ENCODE data around the gene ELL2. TPM values are rescaled to one million over a fixed set of nuclear protein-coding genes. Genes with fewer than 3 reads are reported as not detected.

The ELL2 gene
- total RNA-seq, 1 donor from 2014 or later: 76.3 TPM

DNA sequence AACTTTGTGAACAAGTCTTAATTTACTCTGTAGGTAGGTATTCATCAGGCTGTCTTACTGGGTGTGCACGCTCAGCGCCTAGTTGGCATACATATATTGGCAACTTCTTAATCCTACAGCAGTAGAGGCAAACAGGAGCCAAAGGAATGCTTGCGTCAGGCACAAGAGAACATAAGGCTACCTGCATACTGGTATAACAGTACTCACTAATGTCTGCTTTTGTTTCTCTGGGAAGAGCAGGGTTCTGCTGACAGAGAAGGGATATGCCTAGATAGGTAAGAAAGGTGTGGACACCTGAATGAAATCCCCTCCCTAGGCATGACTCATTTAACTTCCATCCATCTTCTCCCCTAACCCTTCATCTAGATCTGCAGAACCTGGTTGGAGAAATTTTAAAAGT lies 40.1 kb downstream of the ELL2 start:
- H3K27me3 ChIP-seq (ENCODE audit: control insufficient read depth, insufficient read depth, low read length): no peaks in the 10 kb centered on the region
- no peak for FAIRE-seq
- peaks cover 18% of the 10 kb centered on the region for H3K36me3 ChIP-seq (ENCODE audit: control insufficient read depth, insufficient read depth, low read length)
- H3K4me3 ChIP-seq (ENCODE audit: low read depth, low read length): no peak overlapping the region
- TF ChIP-seq, protein P1, sequence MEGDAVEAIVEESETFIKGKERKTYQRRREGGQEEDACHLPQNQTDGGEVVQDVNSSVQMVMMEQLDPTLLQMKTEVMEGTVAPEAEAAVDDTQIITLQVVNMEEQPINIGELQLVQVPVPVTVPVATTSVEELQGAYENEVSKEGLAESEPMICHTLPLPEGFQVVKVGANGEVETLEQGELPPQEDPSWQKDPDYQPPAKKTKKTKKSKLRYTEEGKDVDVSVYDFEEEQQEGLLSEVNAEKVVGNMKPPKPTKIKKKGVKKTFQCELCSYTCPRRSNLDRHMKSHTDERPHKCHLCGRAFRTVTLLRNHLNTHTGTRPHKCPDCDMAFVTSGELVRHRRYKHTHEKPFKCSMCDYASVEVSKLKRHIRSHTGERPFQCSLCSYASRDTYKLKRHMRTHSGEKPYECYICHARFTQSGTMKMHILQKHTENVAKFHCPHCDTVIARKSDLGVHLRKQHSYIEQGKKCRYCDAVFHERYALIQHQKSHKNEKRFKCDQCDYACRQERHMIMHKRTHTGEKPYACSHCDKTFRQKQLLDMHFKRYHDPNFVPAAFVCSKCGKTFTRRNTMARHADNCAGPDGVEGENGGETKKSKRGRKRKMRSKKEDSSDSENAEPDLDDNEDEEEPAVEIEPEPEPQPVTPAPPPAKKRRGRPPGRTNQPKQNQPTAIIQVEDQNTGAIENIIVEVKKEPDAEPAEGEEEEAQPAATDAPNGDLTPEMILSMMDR (IDR thresholded peaks at IDR 0.05; ENCODE audit: insufficient read depth, low read length, severe bottlenecking): no peak
- peak; percentile 40 for DNase-seq (ENCODE audit: low read depth)

DNA sequence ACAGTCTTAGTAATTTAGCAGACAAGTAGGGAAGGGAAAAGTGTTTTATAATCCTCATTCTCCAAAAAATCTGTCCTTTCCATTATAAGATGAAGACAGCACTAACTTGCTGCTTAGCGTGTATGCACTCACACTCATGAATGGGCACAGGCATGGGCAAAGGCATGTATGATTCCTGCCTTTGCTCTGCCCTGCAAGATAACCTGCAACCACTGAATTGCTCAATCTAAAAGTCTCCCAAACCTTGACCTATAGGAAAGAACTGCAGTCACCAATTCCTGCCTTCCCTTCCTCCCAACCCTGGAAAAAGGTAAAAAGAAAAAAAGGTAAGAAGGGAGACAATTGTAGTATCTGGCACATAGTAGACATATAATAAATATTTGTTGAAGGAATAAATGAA lies 40.8 kb downstream of the ELL2 start:
- no peak overlapping the region for H3K4me3 ChIP-seq (ENCODE audit: low read depth, low read length)
- H3K36me3 ChIP-seq (ENCODE audit: control insufficient read depth, insufficient read depth, low read length): peaks cover 21% of the 10 kb centered on the region
- FAIRE-seq (no peak), DNase-seq (ENCODE audit: low read depth) (peak; percentile 64)
- TF ChIP-seq, protein P1 (IDR thresholded peaks at IDR 0.05; ENCODE audit: insufficient read depth, low read length, severe bottlenecking): no peak
- no peaks in the 10 kb centered on the region for H3K27me3 ChIP-seq (ENCODE audit: control insufficient read depth, insufficient read depth, low read length)

DNA sequence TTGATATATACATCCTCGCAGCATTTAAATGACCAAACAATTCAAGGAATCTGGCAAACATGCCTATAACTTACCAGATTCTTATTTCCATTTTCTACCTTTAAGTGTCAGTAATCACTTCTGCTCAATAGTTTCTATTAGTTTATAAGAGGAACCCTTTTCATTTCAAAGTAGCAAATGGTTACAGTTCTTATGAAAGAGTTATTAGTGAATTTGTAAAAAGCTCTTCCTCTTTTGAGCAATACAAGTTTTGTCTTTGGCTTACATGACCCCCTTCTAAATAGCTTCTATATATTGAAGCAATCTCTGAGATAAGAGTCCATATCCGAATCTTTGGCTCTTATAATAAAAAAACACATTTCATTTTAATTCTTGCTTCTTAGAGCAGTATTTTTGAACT lies 42.0 kb downstream of the ELL2 start:
- FAIRE-seq (no peak), DNase-seq (ENCODE audit: low read depth) (no peak)
- TF ChIP-seq, protein P1 (IDR thresholded peaks at IDR 0.05; ENCODE audit: insufficient read depth, low read length, severe bottlenecking): no peak
- no peak overlapping the region for H3K4me3 ChIP-seq (ENCODE audit: low read depth, low read length)
- H3K36me3 ChIP-seq (ENCODE audit: control insufficient read depth, insufficient read depth, low read length): peaks cover 23% of the 10 kb centered on the region
- H3K27me3 ChIP-seq (ENCODE audit: control insufficient read depth, insufficient read depth, low read length): no peaks in the 10 kb centered on the region

DNA sequence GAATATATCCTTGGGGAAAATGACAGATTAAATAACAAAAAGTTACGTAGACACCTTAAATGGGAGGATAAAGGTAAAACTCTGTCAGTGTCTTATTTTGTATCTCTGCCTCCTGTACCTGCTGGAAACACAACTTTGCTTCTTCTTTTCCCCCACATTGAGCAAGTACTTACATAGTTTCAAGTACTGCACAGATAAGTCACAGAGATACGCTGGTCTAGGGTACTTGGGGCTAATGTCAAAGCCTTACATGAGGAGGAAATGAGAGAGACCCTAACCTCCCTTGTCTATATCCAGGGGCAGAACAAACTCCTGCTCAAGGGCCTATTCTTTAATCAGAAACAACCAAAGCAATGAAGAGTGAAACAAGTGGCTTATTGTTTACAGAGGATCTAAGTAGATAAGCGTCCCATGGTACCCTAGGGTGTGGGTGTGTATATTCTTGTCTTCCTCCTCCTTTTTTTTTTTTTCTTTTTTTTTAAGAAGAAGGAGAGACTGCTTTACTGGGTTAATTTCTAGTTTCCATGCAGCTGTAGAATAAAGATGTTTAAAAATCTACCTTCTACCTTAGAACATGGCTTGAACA lies 43.1 kb downstream of the ELL2 start:
- FAIRE-seq: no peak
- TF ChIP-seq, protein P1 (IDR thresholded peaks at IDR 0.05; ENCODE audit: insufficient read depth, low read length, severe bottlenecking): no peak
- H3K4me3 ChIP-seq (ENCODE audit: low read depth, low read length): no peak overlapping the region

DNA sequence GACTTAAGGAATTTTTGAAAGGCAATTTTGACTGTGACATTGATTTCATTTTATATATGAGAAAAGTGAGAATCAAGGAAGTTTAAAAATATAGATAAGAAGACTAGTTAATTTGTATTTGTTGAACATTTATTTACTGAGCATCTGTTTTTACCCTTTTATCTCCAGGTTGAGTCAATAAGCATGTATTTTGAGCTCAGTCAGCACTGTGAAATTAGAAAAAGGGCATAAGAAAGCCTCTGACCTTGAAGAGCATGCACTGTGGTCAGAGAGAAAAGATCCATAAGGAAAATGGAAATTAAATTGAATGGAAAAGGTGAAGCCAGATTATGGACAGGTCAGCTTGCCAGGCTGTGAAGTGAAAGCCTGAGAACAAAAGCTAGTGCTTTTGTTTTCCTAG lies 44.4 kb downstream of the ELL2 start:
- Histone ChIP-seq H3K36me3 (ENCODE audit: control insufficient read depth, insufficient read depth, low read length) (peaks cover 24% of the 10 kb centered on the region), H3K27me3 (ENCODE audit: control insufficient read depth, insufficient read depth, low read length) (no peaks in the 10 kb centered on the region), H3K4me3 (ENCODE audit: low read depth, low read length) (no peak overlapping the region)
- TF ChIP-seq, protein P1 (IDR thresholded peaks at IDR 0.05; ENCODE audit: insufficient read depth, low read length, severe bottlenecking): no peak
- FAIRE-seq (no peak), DNase-seq (ENCODE audit: low read depth) (no peak)

More for the DNA sequence above, 43.1 kb downstream of the ELL2 start:
- H3K27me3 ChIP-seq (ENCODE audit: control insufficient read depth, insufficient read depth, low read length): no peaks in the 10 kb centered on the region
- H3K36me3 ChIP-seq (ENCODE audit: control insufficient read depth, insufficient read depth, low read length): peaks cover 23% of the 10 kb centered on the region
- no peak for DNase-seq (ENCODE audit: low read depth)

DNA sequence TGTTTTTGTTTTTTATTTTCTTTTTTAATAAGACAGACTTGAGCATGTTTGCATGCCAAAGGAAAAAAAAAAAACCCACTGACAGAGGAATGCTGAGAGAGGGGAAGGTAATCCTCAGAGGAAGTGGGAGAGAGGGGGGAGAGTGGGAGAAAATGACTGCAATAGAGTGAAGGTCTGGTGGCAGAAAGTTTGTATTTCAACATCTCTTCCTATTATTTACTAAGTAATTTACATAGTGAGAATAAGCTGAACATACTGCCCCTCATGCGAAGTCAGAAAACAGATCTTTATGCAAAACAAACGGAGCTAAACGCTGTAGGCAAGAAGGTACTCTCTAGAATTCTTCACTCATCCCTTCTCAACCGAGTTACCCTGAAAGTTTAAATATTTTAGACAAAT lies 45.0 kb downstream of the ELL2 start:
- H3K4me3 ChIP-seq (ENCODE audit: low read depth, low read length): no peak overlapping the region
- FAIRE-seq: no peak

More for the DNA sequence above, 45.0 kb downstream of the ELL2 start:
- DNase-seq (ENCODE audit: low read depth): no peak
- Histone ChIP-seq H3K27me3 (ENCODE audit: control insufficient read depth, insufficient read depth, low read length) (no peaks in the 10 kb centered on the region), H3K36me3 (ENCODE audit: control insufficient read depth, insufficient read depth, low read length) (peaks cover 27% of the 10 kb centered on the region)
- TF ChIP-seq, protein P1 (IDR thresholded peaks at IDR 0.05; ENCODE audit: insufficient read depth, low read length, severe bottlenecking): no peak
